GM19452 (cell line): Measurements from ENCODE around the gene PTPRA.
"Not testable (repeated sequence)": the region's sequence is repeated elsewhere in the genome, so short reads cannot be mapped to it uniquely, and the experiment has no call there.

Experiments
- ATAC-seq: cut with Tn5 transposase; IDR thresholded peaks from one replicate; pipeline ENCODE4 v1.9.1; 2021; ENCODE audit not compliant: unreplicated experiment

The PTPRA gene

DNA sequence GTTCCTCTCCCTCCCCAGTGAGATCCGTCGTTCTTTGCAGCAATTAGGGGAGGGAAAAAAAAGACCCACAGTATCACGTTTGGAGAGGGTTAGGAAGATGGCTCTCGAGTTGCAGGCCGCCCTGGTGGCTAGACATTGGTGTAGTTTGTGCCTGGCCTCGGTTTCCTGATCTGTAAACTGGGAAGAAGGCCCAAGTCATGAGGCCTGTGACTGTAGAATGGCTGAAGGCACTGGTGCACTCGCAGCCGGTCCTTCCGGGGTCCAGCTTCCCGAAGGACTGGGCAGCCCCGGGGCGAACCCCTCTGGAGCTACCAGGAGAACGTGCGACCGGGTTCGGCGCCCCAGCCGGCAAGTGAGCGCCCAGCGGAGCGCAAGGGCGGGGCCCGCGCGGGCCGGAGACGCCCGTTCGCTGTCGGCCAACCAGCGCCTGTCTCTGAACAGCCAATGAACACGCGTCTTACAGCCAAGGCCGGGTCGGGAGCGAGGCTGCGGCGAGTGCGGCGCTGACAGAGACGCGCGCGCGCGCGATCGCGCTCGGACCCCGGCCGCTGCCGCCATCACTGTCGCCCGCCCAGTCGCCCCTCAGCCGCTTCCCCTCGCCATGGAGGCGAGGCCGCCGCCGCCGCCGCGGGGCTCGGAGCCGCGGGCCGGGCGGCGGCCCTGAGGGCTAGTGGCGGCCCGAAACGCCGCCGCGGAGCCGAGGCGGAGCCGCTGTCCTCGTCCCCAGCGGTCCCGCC, at the start of gene PTPRA:
Gene PTPRA (plus strand): TSS at position 472 of the 737 bp plus-strand sequence. CDS start 90,797 bp downstream, outside the sequence.
- ATAC-seq = peak; percentile 93

GRCh38 chr20:2825761-2826160, 47.5 kb upstream of the PTPRA start:
- no peak for ATAC-seq

DNA sequence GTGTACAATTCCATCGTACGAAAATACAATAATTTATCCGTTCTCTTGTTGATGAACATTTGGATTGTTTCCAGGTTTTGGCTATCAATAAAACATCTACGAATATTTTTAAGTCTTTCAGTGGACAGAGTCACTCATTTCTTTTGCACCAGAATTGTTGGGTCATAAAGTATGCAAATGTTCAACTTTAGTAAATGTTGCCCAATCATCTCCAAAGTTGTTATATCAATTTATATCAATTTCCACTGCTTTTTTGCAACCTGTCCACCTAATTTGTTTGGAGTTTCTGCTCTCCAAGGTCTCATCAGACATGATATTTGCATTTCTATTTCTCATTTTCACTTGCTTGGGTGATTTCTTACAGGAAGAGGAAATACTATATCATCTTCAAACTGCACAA, 46.6 kb upstream of the PTPRA start:
- ATAC-seq = no peak

GRCh38 chr20:2829376-2829775, 43.9 kb upstream of the PTPRA start:
- ATAC-seq = no peak

DNA sequence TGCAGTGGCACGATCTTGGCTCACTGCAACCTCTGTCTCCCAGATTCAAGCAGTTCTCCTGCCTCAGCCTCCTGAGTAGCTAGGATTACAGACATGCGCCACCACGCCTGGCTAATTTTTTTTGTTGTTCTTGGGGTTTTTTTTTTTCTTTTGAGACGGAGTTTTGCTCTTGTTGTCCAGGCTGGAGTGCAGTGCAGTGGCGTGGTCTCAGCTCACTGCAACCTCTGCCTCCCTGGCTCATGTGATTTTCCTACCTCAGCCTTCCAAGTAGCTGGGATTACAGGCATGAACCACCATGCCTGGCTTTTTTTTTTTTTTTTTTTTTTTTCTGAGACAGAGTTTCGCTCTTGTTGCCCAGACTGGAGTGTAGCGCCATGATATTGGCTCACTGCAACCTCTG, 42.1 kb upstream of the PTPRA start:
- ATAC-seq = not testable (repeated sequence)

- no peak for ATAC-seq
These were observed 39.5 kb upstream of the PTPRA start for GRCh38 chr20:2833761-2834160.

DNA sequence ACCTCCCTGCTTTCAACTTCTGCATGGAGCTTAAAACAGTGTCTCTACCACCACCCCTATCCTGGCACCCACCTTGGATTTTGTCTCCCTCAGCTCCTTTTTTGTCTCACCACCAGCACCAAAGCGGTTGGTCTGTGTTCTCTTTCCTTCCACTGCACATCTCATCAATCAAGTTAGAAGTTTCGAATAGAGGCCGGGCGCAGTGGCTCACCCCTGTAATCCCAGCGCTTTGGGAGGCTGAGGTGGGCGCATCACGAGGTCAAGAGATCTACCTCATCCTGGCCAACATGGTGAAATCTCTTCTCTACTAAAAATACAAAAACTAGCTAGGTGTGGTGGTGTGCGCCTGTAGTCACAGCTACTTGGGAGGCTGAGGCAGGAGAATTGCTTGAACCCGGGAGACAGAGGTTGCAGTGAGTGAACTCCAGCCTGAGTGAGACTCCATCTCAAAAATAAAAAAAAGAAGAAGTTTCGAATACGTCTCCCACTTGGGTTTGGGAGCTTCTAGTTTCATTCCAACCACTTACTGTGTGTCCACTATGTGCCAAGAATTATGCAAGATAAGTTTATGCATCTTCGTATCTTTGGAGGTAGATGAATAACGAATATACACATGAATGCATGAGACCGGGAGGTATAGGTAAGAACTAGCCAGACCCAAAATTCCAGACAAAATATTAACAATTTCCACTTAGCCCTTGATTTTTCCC, 38.7 kb upstream of the PTPRA start:
- ATAC-seq = no peak

DNA sequence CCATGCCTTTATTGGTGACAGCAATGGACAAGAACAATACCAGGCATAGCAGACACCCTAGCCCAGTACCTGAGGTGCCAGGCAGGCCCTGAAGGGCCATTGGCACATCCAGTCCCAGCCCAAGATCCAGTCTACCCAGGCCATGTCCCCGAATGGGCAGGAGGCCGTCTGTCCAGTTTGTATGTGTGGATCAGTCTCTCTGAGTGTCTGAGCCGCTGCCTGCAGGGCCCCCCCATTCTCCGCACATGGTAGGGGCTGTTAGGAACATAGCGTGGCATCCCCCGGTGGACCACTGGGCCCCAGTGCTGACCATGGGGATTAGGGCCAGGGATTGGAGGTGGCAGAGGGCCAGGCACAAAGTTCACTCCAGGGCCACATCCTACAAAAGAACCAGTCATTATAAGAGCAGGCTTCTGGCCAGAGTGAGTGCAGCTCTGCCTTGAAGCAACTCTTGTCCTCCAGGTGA, 37.9 kb upstream of the PTPRA start:
- no peak for ATAC-seq

DNA sequence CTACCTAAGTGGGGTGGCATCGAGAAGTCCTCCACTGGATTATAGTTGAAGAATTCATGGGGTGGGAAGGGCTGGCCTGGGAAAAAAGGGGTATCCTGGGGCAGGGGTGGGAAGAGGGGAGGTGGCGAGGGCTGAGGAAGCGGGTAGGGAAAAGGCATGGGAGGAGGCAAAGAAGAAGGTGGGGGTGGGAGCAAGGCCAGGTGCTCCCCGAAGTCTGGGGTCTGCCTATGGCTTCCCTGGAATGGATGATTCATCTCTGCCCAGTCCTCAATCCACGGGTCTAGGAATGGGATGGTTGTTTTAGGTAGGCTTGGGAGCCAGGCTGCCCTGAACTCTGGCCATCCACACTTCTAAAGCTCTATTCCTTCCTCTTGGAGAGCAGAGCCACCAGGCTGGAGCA, 37.2 kb upstream of the PTPRA start:
- ATAC-seq = no peak

GRCh38 chr20:2837221-2837960, 35.9 kb upstream of the PTPRA start:
- no peak for ATAC-seq

DNA sequence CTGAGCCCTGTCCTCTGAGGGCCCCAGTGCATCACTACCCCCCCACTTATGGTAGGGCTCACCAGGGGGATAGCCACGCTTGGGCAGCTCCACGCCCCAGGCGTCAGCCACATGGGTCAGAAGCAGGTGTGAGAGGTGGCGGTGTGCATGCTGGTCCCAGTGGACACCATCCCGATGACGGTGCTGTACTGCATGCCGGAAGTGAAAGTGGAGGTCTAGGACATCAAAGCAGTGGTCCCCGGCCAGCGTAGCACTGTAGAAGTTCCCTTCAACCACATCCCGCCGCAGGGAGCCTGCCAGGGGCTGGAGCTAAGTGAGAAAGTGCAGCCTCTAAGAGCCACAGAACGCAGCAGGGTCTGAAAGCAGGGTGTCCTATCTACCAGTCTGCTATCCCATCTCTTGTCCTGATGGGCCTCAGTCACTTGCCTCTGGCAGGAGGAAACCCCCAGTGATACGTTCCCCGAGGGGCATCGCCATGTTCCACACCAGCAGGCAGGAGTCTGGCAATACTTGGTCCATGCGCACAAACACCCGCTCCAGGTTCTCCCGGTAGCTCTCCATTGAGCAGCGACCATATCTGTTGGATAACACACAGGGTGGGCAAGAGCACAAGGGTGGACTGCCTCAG, 35.0 kb upstream of the PTPRA start:
- ATAC-seq = peak; percentile 43

GRCh38 chr20:2838847-2839671, 34.2 kb upstream of the PTPRA start:
- no peak for ATAC-seq

DNA sequence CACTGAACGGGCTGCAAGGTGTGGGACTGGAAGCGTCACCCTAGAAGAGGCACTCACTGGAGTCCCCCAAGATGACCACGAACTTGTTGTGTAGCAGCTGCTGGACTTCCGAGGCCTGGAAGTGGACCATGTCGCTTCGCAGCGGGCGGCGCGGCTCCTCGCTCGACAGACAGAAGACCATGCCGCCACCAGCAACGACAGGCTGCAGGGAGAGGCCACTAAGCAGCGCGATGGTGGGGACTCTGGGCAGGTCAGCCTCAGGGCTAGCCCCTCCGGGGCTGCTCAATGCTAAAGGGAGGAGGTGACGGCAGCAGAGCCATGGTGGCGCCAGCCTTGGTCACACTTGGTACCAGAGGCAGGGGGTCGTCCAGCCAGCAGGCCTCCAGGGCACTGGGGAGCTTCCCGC, 33.5 kb upstream of the PTPRA start:
- ATAC-seq = no peak

- peak; percentile 94 for ATAC-seq
These were observed 32.9 kb upstream of the PTPRA start, which contains the start of the genes PCED1A and VPS16 for GRCh38 chr20:2840138-2840966. Gene PCED1A (minus strand): TSS chr20:2840655. CDS start chr20:2839912, 743 bp downstream. Gene VPS16 (plus strand): TSS chr20:2840745. CDS start chr20:2840775, 30 bp downstream.

GRCh38 chr20:2840967-2841531, 32.2 kb upstream of the PTPRA start:
- peak; percentile 30 for ATAC-seq

GRCh38 chr20:2845607-2846006, 27.7 kb upstream of the PTPRA start:
- ATAC-seq = no peak

- no peak for ATAC-seq
These were observed 26.6 kb upstream of the PTPRA start for GRCh38 chr20:2846698-2847097.

GRCh38 chr20:2847802-2848201, 25.5 kb upstream of the PTPRA start:
- no peak for ATAC-seq

GRCh38 chr20:2849529-2849928, 23.8 kb upstream of the PTPRA start:
- ATAC-seq = no peak
